ENCODE measurements around the gene BCL7B.

Gene BCL7B

GRCh38 chr7:73487486-73487885 is 70.0 kb downstream of the BCL7B start:
- no peak for DNase-seq
